Testis (tissue), 3 donors: ENCODE results near the gene CRYL1. TPM values are rescaled to one million over a fixed set of nuclear protein-coding genes. Genes with fewer than 3 reads are reported as not detected.

ENCODE experiments used
- DNase-seq: peaks from one replicate; pipeline ENCODE4 v3.0.0-alpha.2; 2019
- H3K27ac ChIP-seq, 2 donors: fragments of 200-600 bp; sonication (generic); one replicate each; pipeline ENCODE4 v1.5.1; 2019
- H3K27me3 ChIP-seq: fragments of 200-600 bp; sonication (generic); one replicate; pipeline ENCODE4 v1.5.1; 2019
- H3K36me3 ChIP-seq: fragments of 200-600 bp; sonication (generic); one replicate; pipeline ENCODE4 v1.5.1; 2017; ENCODE audit warnings: low read depth; ENCODE audit errors: missing control alignments
- H3K4me1 ChIP-seq: fragments of 200-600 bp; sonication (generic); one replicate; pipeline ENCODE4 v1.5.1; 2019
- H3K4me3 ChIP-seq, 2 donors: fragments of 200-600 bp; sonication (generic); one replicate each; pipeline ENCODE4 v1.5.1; 2017 to 2019
- H3K9me3 ChIP-seq: fragments of 200-600 bp; sonication (generic); one replicate; pipeline ENCODE4 v1.5.1; 2017
- CTCF ChIP-seq, 3 experiments: fragments of 450-650 bp in 2 of 3; fragments of 200-600 bp in 1 of 3; sonication (generic) in 1 of 3; IDR thresholded peaks; one replicate each; pipeline ENCODE4 v1.5.1; 2016 to 2019; ENCODE audit warnings: antibody characterized with exemption in 3 of 3, mild to moderate bottlenecking in 2 of 3, moderate library complexity in 1 of 3
- POLR2A ChIP-seq: fragments of 450-650 bp; IDR thresholded peaks from one replicate; pipeline ENCODE4 v1.6.1; 2017; ENCODE audit warnings: antibody characterized with exemption, mild to moderate bottlenecking, moderate library complexity
- WGBS, 2 donors: methylation state at CpG; one replicate each; pipeline ENCODE4 v1.1.5; 2018; 5-methylcytosine and 5-hydroxymethylcytosine counted together
- intact Hi-C: fragments of 100-400 bp; cut with DNase I; formaldehyde crosslinking; loops from one replicate; pipeline ENCODE4 v1.15.1; 2023; ENCODE audit warnings: low total_unique reads
- polyA plus RNA-seq: library from polyadenylated mRNA; stranded (reverse); fragments of 350-450 nt; fragmentation: Illumina TruSeq; extraction: RNeasy Lipid Tissue Mini Kit (QIAGEN cat#74804); gene quantifications from one replicate; pipeline ENCODE4 v1.2.3, GENCODE V29; 2014; ENCODE audit warnings: low read depth, low replicate concordance; ENCODE audit not compliant: insufficient read depth
- total RNA-seq, 2 donors: library from RNA; depleted of rRNA; stranded (reverse); fragments of >200 nt; gene quantifications; one replicate each; pipeline ENCODE4 v1.2.3, GENCODE V29; 2016

The CRYL1 gene
- total and polyA plus RNA-seq, 3 donors from 2014 or later = 8.0 to 16.8 (median 16.8) TPM

GRCh38 chr13:20422362-20422761, 103.3 kb downstream of the CRYL1 start:
- intact Hi-C loops = no loop called here
- Histone ChIP-seq H3K9me3 (no peaks in the 10 kb centered on the region), H3K4me3 (no peak overlapping the region), H3K4me1 (peaks cover 4% of the 10 kb centered on the region), H3K27me3 (no peaks in the 10 kb centered on the region), H3K27ac (no peak overlapping the region), H3K36me3 (no peaks in the 10 kb centered on the region)
- no peak for DNase-seq
- no peak for TF ChIP-seq POLR2A
- no peak for TF ChIP-seq CTCF (IDR thresholded peaks at IDR 0.05)
- WGBS, 2 donors = 75 to 89% methylated on average over 4 of the region's 4 CpGs

GRCh38 chr13:20420938-20421337, 104.7 kb downstream of the CRYL1 start:
- DNase-seq = peak; percentile 44
- WGBS, 2 donors = 66 to 70% methylated on average over 6 of the region's 6 CpGs
- intact Hi-C loops = no loop called here
- TF ChIP-seq POLR2A (no peak), CTCF (IDR thresholded peaks at IDR 0.05) (no peak)
- Histone ChIP-seq H3K27ac (peak overlapping the region in 1 of 2 donors; percentile 53), H3K4me3 (no peak overlapping the region), H3K36me3 (no peaks in the 10 kb centered on the region), H3K27me3 (no peaks in the 10 kb centered on the region), H3K9me3 (no peaks in the 10 kb centered on the region), H3K4me1 (peaks cover 4% of the 10 kb centered on the region)

- intact Hi-C loops = no loop called here
- Histone ChIP-seq H3K27ac (no peak overlapping the region), H3K36me3 (no peaks in the 10 kb centered on the region), H3K4me3 (no peak overlapping the region), H3K27me3 (no peaks in the 10 kb centered on the region), H3K9me3 (no peaks in the 10 kb centered on the region), H3K4me1 (no peaks in the 10 kb centered on the region)
- DNase-seq = no peak
- no peak for TF ChIP-seq POLR2A
- no peak for TF ChIP-seq CTCF (IDR thresholded peaks at IDR 0.05)
- whole genome bisulfite sequencing, 2 donors = 91 to 92% methylated on average over 7 of the region's 7 CpGs
Measured at GRCh38 chr13:20418953-20419352, 106.7 kb downstream of the CRYL1 start.

GRCh38 chr13:20416223-20416745, 109.4 kb downstream of the CRYL1 start:
- no peak overlapping the region for H3K4me3 ChIP-seq
- TF ChIP-seq CTCF (IDR thresholded peaks at IDR 0.05) (no peak), POLR2A (no peak)
- no peak overlapping the region for H3K27ac ChIP-seq
- no peaks in the 10 kb centered on the region for H3K36me3 ChIP-seq
- no peaks in the 10 kb centered on the region for H3K27me3 ChIP-seq
- intact Hi-C loops = no loop called here
- no peaks in the 10 kb centered on the region for H3K9me3 ChIP-seq
- no peaks in the 10 kb centered on the region for H3K4me1 ChIP-seq
- WGBS, 2 donors = 78 to 82% methylated on average over 7 to 14 of the region's 14 CpGs
- no peak for DNase-seq

GRCh38 chr13:20415694-20416107, 110.0 kb downstream of the CRYL1 start:
- H3K9me3 ChIP-seq = no peaks in the 10 kb centered on the region
- H3K4me3 ChIP-seq = peak overlapping the region in 1 of 2 donors; percentile 34
- no peak overlapping the region for H3K27ac ChIP-seq
- no peaks in the 10 kb centered on the region for H3K36me3 ChIP-seq
- no peaks in the 10 kb centered on the region for H3K4me1 ChIP-seq
- no peak for TF ChIP-seq POLR2A
- no peak for TF ChIP-seq CTCF (IDR thresholded peaks at IDR 0.05)
- no peak for DNase-seq
- intact Hi-C loops = no loop called here
- 79 to 84% methylated on average over 15 to 27 of the region's 27 CpGs for WGBS, 2 donors
- H3K27me3 ChIP-seq = no peaks in the 10 kb centered on the region
